Adrenal gland (tissue), 12 donors: ENCODE results near the gene SNX25. TPM values are rescaled to one million over a fixed set of nuclear protein-coding genes. Genes with fewer than 3 reads are reported as not detected.

Experiments
- DNase-seq, 7 donors: peaks; one replicate each; pipeline ENCODE4 v3.0.0-alpha.2; 2019 to 2020
- H3K27ac ChIP-seq, 5 donors: fragments of 200-600 bp; sonication (generic) in 4 of 5; 1 replicate in 3 of 5; 2 replicates in 2 of 5; pipeline versions ENCODE4 v1.5.1 to v1.8.0; 2016 to 2020; ENCODE audit warnings: mild to moderate bottlenecking in 1 of 5
- H3K27me3 ChIP-seq: fragments of 200-600 bp; 2 replicates; pipeline ENCODE4 v1.8.0; 2021
- H3K36me3 ChIP-seq, 2 donors: fragments of 200-600 bp; replicated peaks in 1 of 2; 1 replicate in 1 of 2; 2 replicates in 1 of 2; pipeline versions ENCODE4 v1.5.1 to v1.8.0; 2018 to 2022
- H3K4me1 ChIP-seq, 2 donors: fragments of 200-600 bp; replicated peaks in 1 of 2; 1 replicate in 1 of 2; 2 replicates in 1 of 2; pipeline versions ENCODE4 v1.5.1 to v1.8.0; 2018 to 2021
- H3K4me3 ChIP-seq, 4 donors: fragments of 200-600 bp; sonication (generic) in 3 of 4; one replicate each; pipeline ENCODE4 v1.5.1; 2016 to 2018
- H3K9me3 ChIP-seq, 3 donors: fragments of 200-600 bp; sonication (generic) in 1 of 3; replicated peaks in 1 of 3; 1 replicate in 2 of 3; 2 replicates in 1 of 3; pipeline versions ENCODE4 v1.5.1 to v1.8.0; 2016 to 2021
- POLR2A ChIP-seq, 2 donors: fragments of 450-650 bp; IDR thresholded peaks; one replicate each; pipeline ENCODE4 v1.6.1; 2017; ENCODE audit warnings: antibody characterized with exemption in 2 of 2, mild to moderate bottlenecking in 2 of 2, moderate library complexity in 1 of 2
- WGBS, 4 donors: extraction: QIAGEN DNeasy Blood & Tissue Kit in 2 of 4; methylation state at CpG; one replicate each; pipeline versions ENCODE4 v1.1.5 to v1.1.7; 2013 to 2017; 5-methylcytosine and 5-hydroxymethylcytosine counted together
- intact Hi-C, 2 donors: fragments of 100-400 bp; cut with DNase I; formaldehyde crosslinking; loops; one replicate each; pipeline versions ENCODE4 v1.14.1 to v1.15.0; 2022 to 2023
- polyA plus RNA-seq, 3 donors: library from polyadenylated mRNA; stranded (reverse); fragments of 200-250 nt in 2 of 3; fragments of 350-450 nt in 1 of 3; fragmentation: Illumina TruSeq in 1 of 3; extraction: RNeasy Lipid Tissue Mini Kit (QIAGEN cat#74804) in 1 of 3; gene quantifications; one replicate each; pipeline ENCODE4 v1.2.3, GENCODE V29; 2013 to 2014
- total RNA-seq, 9 donors: library from RNA; depleted of rRNA in 4 of 9; stranded (reverse); fragments of >200 nt in 4 of 9; fragments of 120-200 nt in 1 of 9; fragmentation: NEBNext Ultra II Directional in 1 of 9; extraction: Animal tissue kit (Norgen Biotek cat#: 25700) in 1 of 9; gene quantifications; one replicate each; pipeline versions ENCODE4 v1.1.0 to v1.2.4, GENCODE V29; 2013 to 2023
- TF ChIP-seq, protein P1 (sequence below), 6 experiments: fragments of 450-650 bp in 4 of 6; fragments of 200-600 bp in 2 of 6; sonication (generic) in 1 of 6; IDR thresholded peaks; 1 replicate in 5 of 6; 2 replicates in 1 of 6; pipeline versions ENCODE4 v1.5.1 to v1.8.0; 2016 to 2021; ENCODE audit warnings: antibody characterized with exemption in 6 of 6, mild to moderate bottlenecking in 2 of 6, moderate library complexity in 1 of 6
- donor health status: healthy with polysubstance abuse.
- donor health status: Bipolar disorder and iron deficiency.
- donor health status: DM: yes; HTN: yes; CAD: no.
- donor health status: DM: no; HTN: no; CAD: no.
- donor health status: DM: no; HTN: no; CAD: no.
- donor health status: DM: yes; HTN: yes; CAD: no.

Gene SNX25
- total and polyA plus RNA-seq, 12 donors = 4.7 to 29.3 (median 13.3) TPM

DNA sequence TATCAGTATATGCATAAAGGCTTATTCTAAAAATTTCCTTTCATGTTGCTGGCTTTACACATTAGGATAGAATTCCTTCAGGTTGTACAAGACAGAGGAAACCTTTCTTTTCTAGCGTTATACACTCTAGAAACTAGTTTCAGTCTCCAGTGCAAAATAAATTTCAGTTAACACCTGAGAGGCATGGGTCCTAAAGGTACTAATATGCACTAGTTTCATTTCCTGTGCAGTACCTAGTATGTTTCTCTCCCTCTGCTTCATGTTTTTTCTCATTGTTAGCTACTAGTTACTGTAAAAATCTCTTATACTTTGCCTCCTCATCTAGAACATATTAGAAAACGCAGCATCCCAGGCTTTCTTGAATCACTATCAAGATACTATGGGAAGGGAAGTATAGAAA lies 54.0 kb downstream of the SNX25 start:
- Histone ChIP-seq H3K9me3 (no peaks in the 10 kb centered on the region), H3K4me1 (no peaks in the 10 kb centered on the region), H3K27me3 (no peaks in the 10 kb centered on the region), H3K4me3 (no peak overlapping the region), H3K36me3 (peaks cover 0 to 4% of the 10 kb centered on the region in 2 donors), H3K27ac (no peak overlapping the region)
- TF ChIP-seq, protein P1, sequence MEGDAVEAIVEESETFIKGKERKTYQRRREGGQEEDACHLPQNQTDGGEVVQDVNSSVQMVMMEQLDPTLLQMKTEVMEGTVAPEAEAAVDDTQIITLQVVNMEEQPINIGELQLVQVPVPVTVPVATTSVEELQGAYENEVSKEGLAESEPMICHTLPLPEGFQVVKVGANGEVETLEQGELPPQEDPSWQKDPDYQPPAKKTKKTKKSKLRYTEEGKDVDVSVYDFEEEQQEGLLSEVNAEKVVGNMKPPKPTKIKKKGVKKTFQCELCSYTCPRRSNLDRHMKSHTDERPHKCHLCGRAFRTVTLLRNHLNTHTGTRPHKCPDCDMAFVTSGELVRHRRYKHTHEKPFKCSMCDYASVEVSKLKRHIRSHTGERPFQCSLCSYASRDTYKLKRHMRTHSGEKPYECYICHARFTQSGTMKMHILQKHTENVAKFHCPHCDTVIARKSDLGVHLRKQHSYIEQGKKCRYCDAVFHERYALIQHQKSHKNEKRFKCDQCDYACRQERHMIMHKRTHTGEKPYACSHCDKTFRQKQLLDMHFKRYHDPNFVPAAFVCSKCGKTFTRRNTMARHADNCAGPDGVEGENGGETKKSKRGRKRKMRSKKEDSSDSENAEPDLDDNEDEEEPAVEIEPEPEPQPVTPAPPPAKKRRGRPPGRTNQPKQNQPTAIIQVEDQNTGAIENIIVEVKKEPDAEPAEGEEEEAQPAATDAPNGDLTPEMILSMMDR (IDR thresholded peaks at IDR 0.05) = no peak
- no peak for TF ChIP-seq POLR2A (IDR thresholded peaks at IDR 0.05)
- intact Hi-C loops = no loop called here
- WGBS, 4 donors = 87 to 100% (median 91%) methylated on average over 2 of the region's 2 CpGs
- DNase-seq = no peak

- no peaks in the 10 kb centered on the region for H3K9me3 ChIP-seq
- no peak overlapping the region for H3K27ac ChIP-seq
- no peaks in the 10 kb centered on the region for H3K4me1 ChIP-seq
- TF ChIP-seq, protein P1 (IDR thresholded peaks at IDR 0.05) = no peak
- TF ChIP-seq POLR2A (IDR thresholded peaks at IDR 0.05) = no peak
- intact Hi-C loops = no loop called here
- DNase-seq = no peak
- H3K27me3 ChIP-seq = no peaks in the 10 kb centered on the region
- H3K36me3 ChIP-seq = peaks cover 0 to 4% of the 10 kb centered on the region in 2 donors
- H3K4me3 ChIP-seq = no peak overlapping the region
- 43 to 54% (median 51%) methylated on average over 1 of the region's 1 CpG for WGBS, 4 donors
Observed at GRCh38 chr4:185265942-185266341, 56.5 kb downstream of the SNX25 start.

GRCh38 chr4:185269286-185269685 lies 59.9 kb downstream of the SNX25 start:
- Histone ChIP-seq H3K4me1 (no peaks in the 10 kb centered on the region), H3K4me3 (no peak overlapping the region), H3K9me3 (no peaks in the 10 kb centered on the region), H3K27me3 (no peaks in the 10 kb centered on the region), H3K36me3 (peaks cover 0 to 4% of the 10 kb centered on the region in 2 donors), H3K27ac (no peak overlapping the region)
- DNase-seq = no peak
- TF ChIP-seq, protein P1 (IDR thresholded peaks at IDR 0.05) = no peak
- no peak for TF ChIP-seq POLR2A (IDR thresholded peaks at IDR 0.05)
- intact Hi-C loops = no loop called here
- 71 to 82% (median 79%) methylated on average over 4 of the region's 4 CpGs for WGBS, 4 donors

- peaks cover 0 to 4% of the 10 kb centered on the region in 2 donors for H3K36me3 ChIP-seq
- H3K4me3 ChIP-seq = no peak overlapping the region
- DNase-seq = no peak
- intact Hi-C loops = no loop called here
- no peaks in the 10 kb centered on the region for H3K9me3 ChIP-seq
- TF ChIP-seq, protein P1 (IDR thresholded peaks at IDR 0.05) = no peak
- TF ChIP-seq POLR2A (IDR thresholded peaks at IDR 0.05) = no peak
- no peak overlapping the region for H3K27ac ChIP-seq
- WGBS, 4 donors = 90 to 96% (median 91%) methylated on average over 5 of the region's 5 CpGs
- H3K27me3 ChIP-seq = no peaks in the 10 kb centered on the region
- H3K4me1 ChIP-seq = no peaks in the 10 kb centered on the region
Observed at GRCh38 chr4:185270037-185270436, 60.6 kb downstream of the SNX25 start.
